H4 (cell line): ENCODE measurements around the gene FBXO7. TPM values are rescaled to one million over a fixed set of nuclear protein-coding genes. Genes with fewer than 3 reads are reported as not detected.
"Not testable (repeated sequence)": the region's sequence is repeated elsewhere in the genome, so short reads cannot be mapped to it uniquely, and the experiment has no call there.

Experiments
- DNase-seq: peaks from one replicate; pipeline ENCODE4 v3.0.0-alpha.2; 2015; ENCODE audit warnings: low spot score
- total RNA-seq: library from RNA; depleted of rRNA; stranded (reverse); fragments of >200 nt; shearing (Covaris generic); gene quantifications from 2 replicates; pipeline ENCODE4 v1.2.3, GENCODE V29; 2014; rRNA removed

Gene FBXO7
- 83.2 and 106 TPM in 2 replicates for total RNA-seq

DNA sequence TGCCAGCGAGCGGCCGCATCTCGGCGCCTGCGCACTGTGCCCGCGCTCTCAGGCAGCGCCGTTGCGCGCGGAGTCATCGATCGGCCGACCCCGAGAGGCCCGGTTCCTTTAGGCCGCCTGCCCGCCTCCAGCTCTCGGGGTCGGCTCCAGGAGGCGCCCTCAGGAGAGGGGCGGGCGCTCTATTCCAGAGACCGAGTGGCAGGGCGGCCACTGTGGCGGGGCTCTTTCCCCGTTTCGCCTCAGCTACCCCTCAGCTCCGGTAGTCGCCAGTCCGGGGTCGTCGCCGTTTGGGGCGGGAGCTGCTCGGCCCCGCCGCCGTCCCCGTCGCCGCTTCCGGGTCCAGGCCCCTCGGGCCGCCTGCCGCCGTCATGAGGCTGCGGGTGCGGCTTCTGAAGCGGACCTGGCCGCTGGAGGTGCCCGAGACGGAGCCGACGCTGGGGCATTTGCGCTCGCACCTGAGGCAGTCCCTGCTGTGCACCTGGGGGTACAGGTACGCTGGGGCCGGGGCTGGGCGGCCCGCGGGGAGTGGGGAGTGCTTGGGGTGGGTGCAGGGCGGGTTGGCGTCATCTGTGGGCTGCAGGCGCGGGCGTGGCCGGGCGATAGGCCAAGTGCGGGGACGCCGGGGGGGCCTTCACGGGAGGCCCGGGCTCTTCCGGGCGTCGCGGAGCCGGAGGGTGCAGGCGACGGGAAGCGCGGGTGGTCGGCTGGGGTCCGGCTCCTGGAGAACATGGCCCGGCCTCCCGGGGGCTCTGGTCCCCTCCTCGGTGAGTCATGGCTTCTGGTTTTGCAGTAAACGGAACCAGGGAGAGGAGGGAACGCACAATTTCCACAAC lies at the start of gene FBXO7:
Gene FBXO7, plus strand, starts transcription at position 177 of the 833 bp plus-strand sequence. Its CDS starts 192 bp downstream, at position 369.
- DNase-seq, result peak; percentile 69

DNA sequence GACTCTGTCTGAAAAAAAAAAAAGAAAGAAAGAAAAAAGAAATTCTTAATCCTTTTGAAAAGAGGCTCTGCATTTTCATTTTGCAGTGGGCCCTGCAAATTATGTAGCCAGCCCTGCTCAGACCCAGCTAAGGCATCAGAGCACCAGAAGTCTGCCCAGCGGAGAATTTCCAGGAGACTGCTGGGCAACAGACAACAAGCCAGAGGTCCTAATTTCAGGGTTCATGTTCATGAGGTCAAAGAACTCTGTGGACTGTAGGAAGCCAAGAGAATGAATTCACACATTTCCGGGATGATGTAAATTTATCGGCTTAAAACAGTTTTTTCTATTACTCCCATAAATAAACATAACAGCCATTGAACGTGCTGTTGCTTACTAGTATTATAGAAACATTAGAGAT lies 47.7 kb upstream of the FBXO7 start:
- no peak for DNase-seq

DNA sequence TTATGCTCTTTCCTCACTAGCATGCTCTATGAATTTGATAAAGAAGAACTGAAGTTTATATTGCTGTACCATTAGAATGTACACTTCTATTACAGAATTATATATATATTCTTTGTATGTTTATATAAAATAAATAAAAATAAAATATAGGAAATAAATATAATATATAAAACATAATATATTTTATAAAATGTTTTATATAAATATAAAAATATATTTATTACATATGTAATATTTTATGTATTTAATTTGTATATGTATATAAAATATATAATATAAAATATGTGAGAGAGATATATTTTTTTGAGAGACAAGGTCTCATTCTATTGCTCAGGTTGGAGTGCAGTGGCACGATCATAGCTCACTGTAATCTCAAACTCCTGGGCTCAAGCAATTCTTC lies 44.3 kb upstream of the FBXO7 start:
- DNase-seq, result no peak

DNA sequence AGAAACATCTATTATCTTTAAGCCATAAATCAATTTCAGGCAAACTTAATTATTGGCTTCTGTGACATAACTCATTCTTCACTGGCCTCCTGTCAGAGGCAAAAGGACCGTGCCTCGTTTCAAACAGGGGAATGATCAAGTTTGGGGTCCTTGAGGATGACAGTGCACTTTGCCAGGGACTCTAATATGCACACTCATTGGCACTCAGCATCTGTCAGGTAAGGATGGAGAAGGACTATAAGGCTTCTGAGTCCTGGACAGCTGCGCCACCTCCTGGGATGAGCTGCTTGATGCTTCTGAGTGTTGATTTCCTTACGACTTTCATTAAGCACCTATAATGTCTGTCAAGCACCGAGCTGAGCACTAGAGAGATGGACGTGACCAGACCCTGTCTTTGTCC lies 30.5 kb upstream of the FBXO7 start:
- no peak for DNase-seq

DNA sequence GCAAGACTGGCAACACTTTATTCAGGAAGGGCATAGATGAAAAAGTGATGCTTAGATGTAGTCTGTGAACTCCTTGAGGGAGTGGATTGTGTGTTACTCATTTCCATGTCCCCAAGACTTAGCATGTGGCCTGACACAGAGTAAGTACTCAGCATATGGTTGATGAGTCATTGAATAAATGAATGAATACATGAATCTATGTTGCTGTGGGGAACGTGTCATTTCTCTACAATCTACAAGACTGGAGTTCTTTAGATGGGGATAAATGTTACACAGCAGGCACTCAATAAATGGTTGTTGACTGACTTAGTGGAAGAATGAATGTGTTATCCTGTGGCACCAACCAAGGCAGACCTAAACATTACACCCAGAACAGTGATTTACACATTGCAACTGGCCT lies 28.3 kb upstream of the FBXO7 start:
- DNase-seq, result no peak

DNA sequence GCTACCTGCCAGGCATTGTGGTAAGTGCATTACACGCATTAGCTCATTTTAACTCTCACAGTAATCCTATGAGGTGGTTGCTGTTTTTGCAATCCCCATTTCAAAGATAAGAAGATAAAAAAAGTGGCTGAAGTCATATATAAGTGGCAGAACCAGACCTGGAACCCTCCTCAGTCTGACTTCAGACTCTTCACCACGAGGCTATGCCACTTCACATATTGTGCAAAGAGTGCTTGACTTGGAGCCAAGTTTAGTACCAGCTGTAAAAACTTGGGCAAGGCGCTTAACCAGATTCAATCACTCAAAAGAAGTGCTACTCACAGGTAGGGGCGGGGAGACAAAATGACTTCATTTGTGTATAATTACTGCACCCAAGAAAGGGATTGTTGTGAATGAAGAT lies 25.6 kb upstream of the FBXO7 start:
- no peak for DNase-seq

DNA sequence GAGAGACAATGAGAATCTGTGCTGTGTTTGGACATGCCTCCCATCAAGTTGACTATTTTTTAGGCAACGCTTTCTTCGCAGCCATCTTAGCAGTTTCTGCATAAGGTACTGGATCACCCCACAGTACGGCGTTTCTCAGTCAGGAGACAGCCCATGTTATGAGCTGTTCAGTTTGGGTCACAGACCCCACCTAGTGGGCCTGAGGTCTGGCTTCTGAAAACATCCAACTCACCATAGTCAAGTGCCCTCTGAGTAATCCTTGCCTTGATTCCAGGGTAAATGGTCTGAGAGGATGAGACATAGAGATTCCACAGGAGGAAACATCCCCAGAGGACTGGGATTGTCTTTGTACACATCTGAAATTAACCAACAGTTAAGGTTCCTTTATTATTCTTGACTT lies 17.6 kb upstream of the FBXO7 start:
- DNase-seq, result no peak

DNA sequence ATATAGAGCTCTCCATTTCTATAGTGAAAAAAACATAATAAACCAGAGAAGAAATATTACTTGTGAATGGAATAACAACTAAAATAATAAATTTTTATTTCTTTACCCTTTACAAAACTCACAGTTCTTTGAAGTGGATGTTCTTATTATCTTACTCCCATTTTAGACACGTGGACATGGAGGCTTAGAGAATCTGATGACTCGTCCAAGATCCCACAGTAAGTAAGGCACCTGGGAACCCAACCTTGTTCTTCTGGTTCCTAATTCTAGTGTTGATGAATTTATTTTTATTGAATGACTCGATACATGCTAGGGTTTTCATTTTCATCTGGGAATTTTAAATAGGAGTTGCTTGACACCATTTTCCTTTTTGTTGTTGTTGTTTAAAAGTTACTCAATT lies 12.2 kb upstream of the FBXO7 start:
- no peak for DNase-seq

DNA sequence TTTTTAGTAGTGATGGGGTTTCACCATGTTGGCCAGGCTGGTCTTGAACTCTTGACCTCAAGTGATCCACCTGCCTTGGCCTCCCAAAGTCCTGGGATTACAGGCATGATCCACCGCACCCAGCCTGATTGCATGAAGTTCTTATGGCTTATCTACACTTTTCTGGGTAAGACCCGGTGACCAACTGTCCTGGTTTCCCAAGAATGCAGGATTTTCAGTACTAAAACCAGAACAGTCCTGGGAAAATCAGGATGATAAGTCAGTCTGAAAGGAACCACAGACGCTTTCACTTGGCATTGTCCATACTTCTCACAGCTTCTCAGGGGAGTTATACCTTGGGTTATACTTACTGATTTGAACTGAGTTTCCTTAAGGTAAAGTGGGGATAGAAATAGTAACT lies 8.9 kb upstream of the FBXO7 start:
- DNase-seq, result no peak

DNA sequence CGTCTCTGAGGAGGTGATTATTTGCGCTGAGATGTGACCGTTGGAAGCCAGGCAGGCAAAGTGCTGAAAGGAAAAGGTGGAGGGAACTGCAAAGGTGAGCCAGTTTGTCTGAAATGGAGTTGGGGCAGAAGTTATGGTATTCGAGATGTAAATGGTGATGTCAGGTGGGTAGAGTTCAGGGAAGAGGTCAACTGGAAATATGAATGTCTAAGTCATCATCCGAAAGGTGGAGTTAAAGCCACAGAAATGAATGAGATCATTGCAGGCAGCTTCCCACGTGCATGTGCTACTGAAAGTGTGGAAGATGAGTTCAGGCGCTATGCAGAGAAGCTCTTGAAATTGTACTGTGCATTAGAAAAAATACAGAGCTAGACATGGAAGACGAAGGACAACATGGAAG lies 8.1 kb upstream of the FBXO7 start:
- no peak for DNase-seq

DNA sequence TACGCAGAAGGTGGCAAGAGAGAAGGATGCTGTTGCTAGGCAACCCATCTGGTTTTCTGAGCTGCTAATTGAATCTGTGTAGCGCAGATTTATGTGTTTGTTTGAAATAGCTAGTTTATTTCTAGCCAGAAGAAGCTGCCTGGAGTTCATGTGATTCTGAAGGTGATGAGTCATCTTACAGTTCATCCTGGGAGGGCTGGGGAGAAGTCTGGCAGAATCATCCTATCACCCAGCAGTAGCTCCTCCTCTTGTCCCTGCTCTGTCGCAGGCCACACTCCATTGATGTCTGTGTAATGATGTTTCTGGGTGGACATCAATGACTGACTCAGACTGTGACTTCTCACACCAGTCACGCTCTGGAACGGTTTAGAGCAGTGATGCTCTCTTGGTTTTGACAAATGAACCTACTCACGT lies 4.8 kb upstream of the FBXO7 start:
- peak; percentile 70 for DNase-seq

DNA sequence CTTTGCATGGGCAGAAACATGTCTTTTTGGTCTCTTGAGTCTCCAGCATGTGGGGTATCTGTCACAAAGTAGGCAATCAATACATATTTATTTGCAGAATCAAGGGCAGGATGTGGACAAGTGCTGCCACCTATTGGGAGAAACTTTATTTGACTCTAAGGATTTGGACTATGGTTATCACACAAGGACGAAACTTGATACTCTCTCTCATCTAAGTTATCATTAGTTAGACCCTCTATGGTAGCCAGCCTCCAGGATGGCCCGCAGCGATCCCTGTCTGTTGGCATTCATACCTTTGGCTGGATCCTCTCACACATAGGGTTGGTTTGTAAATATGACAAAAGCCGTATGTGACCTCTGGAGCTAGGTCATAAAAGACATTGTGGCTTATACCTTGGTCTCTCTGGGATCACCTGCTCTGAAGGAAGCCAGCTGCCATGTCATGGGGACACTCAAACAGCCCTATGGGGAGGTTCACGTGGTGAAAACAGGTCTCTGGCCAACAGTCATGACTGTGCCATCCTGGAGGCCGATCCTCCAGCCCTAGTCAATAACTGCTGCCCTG lies 1.1 kb upstream of the FBXO7 start:
- DNase-seq, result peak; percentile 20

DNA sequence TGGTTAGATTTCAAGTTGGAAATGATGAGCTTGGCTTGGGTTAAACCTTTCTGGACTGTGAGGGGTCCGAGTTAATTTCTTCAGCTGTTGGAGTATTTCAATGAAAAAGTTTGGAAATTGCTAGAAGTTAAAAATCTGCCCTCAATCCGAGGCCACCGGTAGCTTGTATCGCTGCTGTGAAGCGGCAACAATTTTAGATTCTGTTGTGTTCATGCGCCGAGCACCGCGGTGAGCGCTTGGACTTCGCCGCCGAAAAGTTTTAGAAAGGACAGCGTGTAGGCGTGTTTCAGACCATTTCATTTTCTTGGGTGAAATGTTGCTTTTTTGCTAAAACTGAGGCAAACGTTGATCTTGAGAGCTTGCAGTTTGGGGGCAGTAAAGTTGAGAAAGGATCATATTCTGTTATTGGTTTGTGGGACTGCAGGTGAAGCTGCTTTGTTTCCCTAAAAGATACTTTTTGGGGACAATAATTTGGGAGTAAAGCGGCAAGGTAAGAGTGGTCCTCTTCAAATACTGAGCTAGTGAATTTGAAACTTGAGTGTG lies 928 bp downstream of the FBXO7 start:
- no peak for DNase-seq

DNA sequence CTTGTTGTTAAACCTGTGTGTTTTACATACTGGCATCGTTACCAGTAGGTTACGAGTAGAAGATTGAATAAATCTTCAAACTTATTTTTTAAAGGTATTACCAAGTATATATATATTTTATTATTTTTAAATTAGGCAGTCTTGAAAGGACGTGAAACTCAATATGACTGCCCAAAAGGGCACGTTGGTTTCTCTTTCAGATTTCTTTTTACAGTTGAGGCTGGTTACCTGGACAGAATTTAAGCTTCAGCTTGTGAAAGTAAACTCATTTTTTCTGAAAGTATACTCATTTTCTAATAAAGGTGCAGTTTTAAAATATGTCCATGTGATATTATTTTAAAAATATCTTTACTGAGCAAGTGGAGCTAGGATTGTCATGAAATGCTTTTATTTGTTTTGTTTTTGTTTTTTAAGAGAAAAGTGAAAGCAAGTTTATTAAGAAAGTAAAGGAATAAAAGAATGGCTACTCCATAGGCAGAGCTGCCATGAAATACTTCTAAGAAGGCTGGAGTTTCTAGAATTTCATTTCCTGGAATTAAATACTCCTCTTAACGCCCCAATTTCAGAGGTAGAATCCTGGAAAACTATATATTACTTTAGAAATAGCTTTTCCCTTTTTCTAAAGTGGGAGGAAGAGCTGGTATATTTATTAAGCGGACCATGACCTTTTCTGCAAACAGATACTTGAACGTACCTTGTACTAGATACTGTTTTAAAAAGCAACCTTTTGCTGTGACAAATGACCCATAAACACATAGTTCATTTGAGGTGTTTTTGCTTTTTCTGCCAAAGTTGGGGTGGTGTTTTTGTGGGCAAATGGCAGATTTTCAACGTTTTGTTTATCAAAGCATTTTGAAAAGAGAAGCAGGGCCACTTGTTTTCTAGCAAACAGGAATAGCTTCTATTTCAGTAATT lies 1.9 kb downstream of the FBXO7 start:
- DNase-seq, result no peak

DNA sequence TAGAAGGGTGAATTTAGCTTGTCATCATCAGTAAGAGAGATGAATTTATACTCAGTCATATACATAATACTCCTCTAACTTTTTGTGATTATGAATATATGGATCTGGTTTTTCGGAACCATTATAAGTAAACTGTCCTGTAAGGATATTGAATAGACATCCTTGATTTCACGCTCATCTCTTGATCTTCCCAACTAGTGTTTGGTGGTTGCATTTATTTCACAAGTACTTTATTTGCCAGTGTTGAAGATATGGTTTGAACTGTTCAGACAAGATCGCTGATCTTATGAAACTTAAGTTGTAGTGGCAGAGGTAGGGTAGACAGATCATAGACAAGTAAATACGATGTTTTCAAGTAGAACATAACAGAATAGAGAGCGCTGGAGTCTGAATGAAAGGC lies 3.0 kb downstream of the FBXO7 start:
- DNase-seq, result no peak

DNA sequence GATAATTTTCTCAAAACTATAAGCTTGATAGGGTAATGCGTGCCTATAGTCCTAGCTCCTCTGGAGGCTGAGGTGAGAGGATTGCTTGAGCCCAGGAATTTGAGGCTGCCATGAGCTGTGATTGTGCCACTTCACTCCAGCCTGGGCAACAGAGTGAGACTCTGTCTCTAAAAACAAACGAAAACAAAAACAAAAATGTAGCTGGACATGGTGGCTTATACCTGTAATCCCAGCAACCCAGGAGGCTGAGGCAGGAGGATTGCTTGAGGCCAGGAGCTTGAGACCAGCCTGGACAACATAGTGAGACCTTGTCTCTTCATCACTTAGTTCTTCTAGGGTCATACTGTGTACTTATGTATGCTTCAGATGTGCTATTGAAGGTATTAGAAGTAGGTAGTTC lies 3.9 kb downstream of the FBXO7 start:
- not testable (repeated sequence) for DNase-seq

DNA sequence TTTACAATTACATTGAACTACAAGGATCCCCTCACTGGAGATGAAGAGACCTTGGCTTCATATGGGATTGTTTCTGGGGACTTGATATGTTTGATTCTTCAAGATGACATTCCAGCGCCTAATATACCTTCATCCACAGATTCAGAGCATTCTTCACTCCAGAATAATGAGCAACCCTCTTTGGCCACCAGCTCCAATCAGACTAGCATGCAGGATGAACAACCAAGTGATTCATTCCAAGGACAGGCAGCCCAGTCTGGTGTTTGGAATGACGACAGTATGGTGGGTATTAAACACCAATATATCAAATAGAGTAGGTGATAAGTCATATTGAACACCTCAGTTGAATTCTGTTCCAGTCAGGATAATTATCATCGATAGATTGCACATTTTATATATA lies 4.4 kb downstream of the FBXO7 start:
- DNase-seq, result no peak

DNA sequence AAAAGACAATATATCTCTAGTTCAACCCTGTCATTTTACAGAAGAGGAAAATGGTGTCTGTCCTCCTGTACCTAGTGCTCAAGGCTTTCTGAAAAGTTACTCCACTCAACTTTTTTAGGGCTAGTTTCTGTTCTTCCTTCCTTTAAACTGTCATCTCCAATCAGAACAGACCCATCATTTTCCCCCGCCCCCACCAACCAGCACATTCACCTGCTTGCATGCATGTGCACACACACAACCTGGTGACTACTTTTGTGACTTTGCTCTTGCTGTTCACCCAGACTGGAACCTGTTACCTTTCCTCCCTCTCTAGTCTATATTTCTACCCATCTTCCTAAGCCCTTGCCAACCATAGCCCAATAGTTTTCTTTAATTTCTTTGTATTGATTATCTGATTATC lies 5.6 kb downstream of the FBXO7 start:
- no peak for DNase-seq

DNA sequence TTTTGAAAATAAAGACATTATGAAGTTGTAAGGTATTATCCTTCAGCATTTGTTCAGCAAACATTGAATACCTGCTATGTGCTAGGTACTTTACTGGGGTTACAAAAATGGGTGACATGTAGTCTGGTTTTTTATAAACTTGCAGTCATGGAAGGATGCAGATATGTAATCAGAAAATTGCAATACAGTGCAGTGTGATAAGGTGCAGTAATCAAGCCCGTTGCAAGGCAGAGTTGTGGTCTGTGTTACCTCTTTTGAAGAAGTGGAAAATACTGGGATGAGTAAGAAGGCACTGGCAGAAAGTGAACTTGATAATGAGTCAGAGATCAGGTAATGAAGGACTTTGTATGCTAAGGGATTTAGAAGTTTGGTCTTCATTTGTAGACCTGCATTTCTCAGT lies 8.1 kb downstream of the FBXO7 start:
- no peak for DNase-seq

DNA sequence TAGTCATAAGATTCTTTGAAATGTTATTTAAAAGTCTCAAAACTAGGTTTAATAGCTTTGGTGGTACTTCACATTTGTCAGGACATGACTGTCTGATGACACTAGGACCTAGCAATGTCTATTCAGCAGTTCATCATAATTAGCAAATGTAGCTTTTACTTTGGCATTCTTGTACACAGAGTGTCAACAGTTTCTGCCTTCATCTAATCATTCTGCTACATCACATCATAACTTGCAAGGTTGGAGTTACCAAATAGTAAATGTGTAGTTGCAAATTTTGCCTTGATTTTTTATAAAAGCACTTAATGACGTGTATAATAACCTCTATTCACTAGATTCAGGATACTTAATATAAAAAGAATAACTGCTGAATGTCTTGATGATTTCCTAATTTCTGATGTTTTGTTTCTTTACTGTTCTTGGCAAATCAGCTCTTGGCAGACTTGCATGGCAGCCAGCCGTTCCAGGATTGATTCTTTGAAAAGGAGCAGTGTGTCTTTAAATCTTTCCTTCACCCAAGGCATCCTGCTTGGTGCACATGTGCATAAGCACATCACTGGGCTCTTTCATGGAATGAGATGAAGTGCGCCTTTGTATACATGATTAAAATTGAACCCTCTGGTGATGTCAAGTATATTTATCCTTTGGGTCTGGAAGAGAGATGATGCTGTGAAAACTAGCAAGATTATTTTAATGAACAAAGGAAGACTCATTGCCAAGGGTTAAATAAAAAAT lies 12.2 kb downstream of the FBXO7 start:
- no peak for DNase-seq

DNA sequence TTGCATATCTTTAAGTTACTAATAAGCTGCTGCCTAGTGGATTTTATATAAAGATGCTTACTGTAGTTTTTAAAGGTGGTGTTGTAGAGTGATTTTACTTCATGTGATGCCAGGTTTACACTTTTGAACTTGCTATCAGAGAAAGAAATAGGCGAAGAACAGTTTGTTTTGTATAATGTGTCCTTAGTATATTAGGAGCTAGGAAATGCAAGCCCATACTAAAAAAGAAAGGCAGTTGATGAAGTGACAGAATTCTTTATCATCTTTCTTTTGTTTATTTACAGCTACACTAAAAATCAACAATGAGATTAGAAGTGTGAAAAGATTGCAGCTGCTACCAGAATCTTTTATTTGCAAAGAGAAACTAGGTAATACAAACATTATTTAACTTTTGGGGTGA lies 12.8 kb downstream of the FBXO7 start:
- DNase-seq, result no peak

DNA sequence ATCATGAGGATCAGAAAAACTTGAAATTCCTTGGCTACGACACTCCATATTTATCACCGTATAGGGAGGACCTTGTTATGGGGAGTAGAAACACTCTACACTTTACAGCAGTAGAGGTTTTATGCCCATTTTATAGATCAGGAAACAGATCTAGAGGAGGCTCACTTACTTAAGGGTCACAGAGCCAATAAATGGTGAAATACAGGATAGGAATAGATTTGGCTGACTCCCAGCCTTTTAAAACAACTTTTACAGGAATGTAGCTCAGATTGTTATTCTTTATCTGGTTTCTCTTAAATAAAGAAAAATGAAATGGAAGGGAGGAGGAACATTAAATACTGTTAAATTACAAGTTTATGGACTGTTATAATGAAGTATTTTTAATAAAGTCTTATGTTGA lies 14.8 kb downstream of the FBXO7 start:
- no peak for DNase-seq
